PC-9 (cell line): Measurements from ENCODE around the gene LMO4. TPM values are rescaled to one million over a fixed set of nuclear protein-coding genes. Genes with fewer than 3 reads are reported as not detected.

Source experiments
- BruUV-seq: library from RNA; stranded (reverse); fragments of 400-500 nt; replicated peaks from 2 replicates; lab custom pipeline; 2021; lab: Mats Ljungman, UMichigan
- CTCF ChIA-PET: fragments of 300-600 bp; sonication (Branson Sonifier 250); formaldehyde crosslinking; loops from one replicate; lab custom pipeline; 2022; ENCODE audit warnings: antibody characterized with exemption; lab: Charles Lee
- POLR2A ChIA-PET: fragments of 300-600 bp; sonication (Branson Sonifier 250); formaldehyde crosslinking; loops from one replicate; lab custom pipeline; 2022; ENCODE audit warnings: antibody characterized with exemption; ENCODE audit not compliant: unreplicated experiment; lab: Charles Lee
- DNase-seq, 2 experiments: peaks; one replicate each; pipeline versions ENCODE4 v3.0.0 to v3.0.0-alpha.2; 2015 to 2022; ENCODE audit warnings: mixed read lengths in 1 of 2
- H2AFZ ChIP-seq: fragments of 200-600 bp; sonication (generic); 2 replicates; pipeline ENCODE4 v1.8.1; 2017; ENCODE audit warnings: antibody characterized with exemption
- H3F3A ChIP-seq: fragments of 200-600 bp; sonication (generic); 2 replicates; pipeline ENCODE4 v1.8.1; 2017; ENCODE audit warnings: antibody characterized with exemption, mild to moderate bottlenecking, low read depth; ENCODE audit not compliant: insufficient read depth
- H3K27ac ChIP-seq: fragments of 200-600 bp; sonication (generic); 2 replicates; pipeline ENCODE4 v1.6.1; 2016; ENCODE audit warnings: mixed run types
- H3K27me3 ChIP-seq: fragments of 200-600 bp; sonication (generic); 2 replicates; pipeline ENCODE4 v1.6.1; 2016; ENCODE audit warnings: low read depth, mixed run types; ENCODE audit not compliant: insufficient read depth
- H3K36me3 ChIP-seq: fragments of 200-600 bp; sonication (generic); 2 replicates; pipeline ENCODE4 v1.6.1; 2016; ENCODE audit warnings: low read depth, mixed run types
- H3K4me1 ChIP-seq: fragments of 200-600 bp; sonication (generic); replicated peaks from 2 replicates; pipeline ENCODE4 v1.6.1; 2016; ENCODE audit warnings: mixed run types; ENCODE audit not compliant: insufficient read depth
- H3K4me2 ChIP-seq: fragments of 200-600 bp; sonication (generic); 2 replicates; pipeline ENCODE4 v1.6.1; 2017; ENCODE audit warnings: mixed run types
- H3K4me3 ChIP-seq: fragments of 200-600 bp; sonication (generic); 2 replicates; pipeline ENCODE4 v1.6.1; 2016; ENCODE audit warnings: mixed run types
- H3K79me2 ChIP-seq: fragments of 200-600 bp; sonication (generic); 2 replicates; pipeline ENCODE4 v1.6.1; 2017; ENCODE audit warnings: low read depth, mixed run types
- H3K9me2 ChIP-seq: fragments of 200-600 bp; sonication (generic); 2 replicates; pipeline ENCODE4 v1.8.1; 2017; ENCODE audit warnings: mild to moderate bottlenecking; ENCODE audit not compliant: insufficient read depth
- H3K9me3 ChIP-seq: fragments of 200-600 bp; sonication (generic); 2 replicates; pipeline ENCODE4 v1.8.1; 2016; ENCODE audit warnings: low read depth; ENCODE audit not compliant: insufficient read depth
- H4K20me1 ChIP-seq: fragments of 200-600 bp; sonication (generic); 2 replicates; pipeline ENCODE4 v1.8.1; 2017; ENCODE audit not compliant: insufficient read depth
- CTCF ChIP-seq: fragments of 200-600 bp; sonication (generic); conservative IDR thresholded peaks from 2 replicates; pipeline ENCODE4 v1.6.1; 2017; ENCODE audit warnings: mixed run types, antibody characterized with exemption, mild to moderate bottlenecking, moderate library complexity
- EZH2 ChIP-seq: fragments of 200-600 bp; sonication (generic); IDR thresholded peaks from 2 replicates; pipeline ENCODE4 v1.8.0; 2017; ENCODE audit warnings: antibody characterized with exemption, low read depth
- intact Hi-C: fragments of 100-400 bp; cut with micrococcal nuclease; formaldehyde crosslinking; loops from one replicate; pipeline ENCODE4 v1.10.0; 2022; ENCODE audit not compliant: unreplicated experiment
- total RNA-seq: library from RNA; stranded (reverse); gene quantifications from 2 replicates; pipeline ENCODE4 v1.2.3, GENCODE V29; 2021

LMO4 gene
- total RNA-seq, 1 experiment from 2014 or later: 47.7 TPM

GRCh38 chr1:87388411-87388810 lies 59.7 kb downstream of the LMO4 start:
- intact Hi-C loops: no loop called here
- H3K9me3 ChIP-seq: peaks cover 15% of the 10 kb centered on the region
- no peak for TF ChIP-seq EZH2
- TF ChIP-seq CTCF: no peak
- no peak overlapping the region for H3K27ac ChIP-seq
- BruUV-seq: no TSS peak
- H3K9me2 ChIP-seq: no peaks in the 10 kb centered on the region
- no peaks in the 10 kb centered on the region for H4K20me1 ChIP-seq
- ChIA-PET POLR2A (no interaction called here), CTCF (no interaction called here)
- H3K27me3 ChIP-seq: no peaks in the 10 kb centered on the region
- H3K79me2 ChIP-seq: no peaks in the 10 kb centered on the region
- no peak for DNase-seq
- H3F3A ChIP-seq: peaks cover 22% of the 10 kb centered on the region
- H3K4me3 ChIP-seq: no peak overlapping the region
- no peak overlapping the region for H3K4me2 ChIP-seq
- H3K4me1 ChIP-seq: peaks cover 21% of the 10 kb centered on the region
- no peaks in the 10 kb centered on the region for H3K36me3 ChIP-seq
- H2AFZ ChIP-seq: no peak overlapping the region

DNA sequence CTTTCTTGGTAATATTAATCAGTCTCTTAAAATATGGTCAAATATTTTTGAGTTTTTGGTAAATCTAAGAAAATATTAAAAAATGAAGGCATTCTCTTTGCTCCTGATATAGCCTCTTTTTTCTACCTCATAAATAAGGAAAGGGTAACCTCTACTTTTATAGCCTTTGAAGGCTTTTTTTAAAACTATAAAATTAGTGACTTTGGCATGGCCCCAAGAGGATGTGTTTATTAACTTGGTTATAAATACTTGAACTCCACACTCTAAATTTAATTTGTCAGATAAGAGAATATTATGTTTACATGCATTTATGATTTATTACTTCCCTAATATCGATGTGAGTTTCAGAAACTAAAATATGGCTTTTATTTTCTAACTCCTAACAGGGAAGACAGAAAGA lies 60.3 kb downstream of the LMO4 start:
- no peaks in the 10 kb centered on the region for H4K20me1 ChIP-seq
- ChIA-PET CTCF (no interaction called here), POLR2A (no interaction called here)
- intact Hi-C loops: no loop called here
- H3K36me3 ChIP-seq: no peaks in the 10 kb centered on the region
- no peak overlapping the region for H3K4me2 ChIP-seq
- H3K4me1 ChIP-seq: peaks cover 24% of the 10 kb centered on the region
- no peak overlapping the region for H2AFZ ChIP-seq
- H3K9me2 ChIP-seq: no peaks in the 10 kb centered on the region
- no peak overlapping the region for H3K27ac ChIP-seq
- no peaks in the 10 kb centered on the region for H3K27me3 ChIP-seq
- no peaks in the 10 kb centered on the region for H3K79me2 ChIP-seq
- peaks cover 26% of the 10 kb centered on the region for H3F3A ChIP-seq
- TF ChIP-seq EZH2 (no peak), CTCF (no peak)
- no TSS peak for BruUV-seq
- H3K9me3 ChIP-seq: peaks cover 15% of the 10 kb centered on the region
- DNase-seq: no peak
- H3K4me3 ChIP-seq: no peak overlapping the region

DNA sequence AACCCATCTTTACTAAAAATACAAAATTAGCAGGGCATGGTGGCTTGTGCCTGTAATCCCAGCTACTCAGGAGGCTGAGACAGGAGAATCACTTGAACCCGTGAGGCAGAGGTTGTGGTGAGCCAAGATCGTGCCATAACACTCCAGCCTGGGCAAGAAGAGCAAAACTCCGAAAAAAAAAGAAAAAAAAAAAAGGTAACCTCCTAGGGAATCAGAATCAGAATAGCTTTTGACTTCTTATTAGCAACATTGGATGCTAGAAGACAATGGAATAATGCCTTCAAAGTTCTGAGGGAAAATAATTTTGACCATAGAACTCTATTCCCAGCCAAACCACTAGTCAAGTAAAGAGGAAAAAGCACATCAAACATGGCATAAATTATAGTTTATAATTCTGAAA lies 60.9 kb downstream of the LMO4 start:
- no peak overlapping the region for H3K4me3 ChIP-seq
- no peaks in the 10 kb centered on the region for H3K27me3 ChIP-seq
- no peak overlapping the region for H2AFZ ChIP-seq
- no peaks in the 10 kb centered on the region for H3K9me2 ChIP-seq
- peaks cover 15% of the 10 kb centered on the region for H3K9me3 ChIP-seq
- no peak for DNase-seq
- H3K4me2 ChIP-seq: no peak overlapping the region
- no peaks in the 10 kb centered on the region for H3K79me2 ChIP-seq
- POLR2A ChIA-PET: interaction anchor here (0.6 kb wide), 1 partner anchor 70 kb away, joined by 3 read pairs; no protein-coding TSS in a partner anchor
- H3K36me3 ChIP-seq: no peaks in the 10 kb centered on the region
- TF ChIP-seq CTCF (no peak), EZH2 (no peak)
- H3K27ac ChIP-seq: no peak overlapping the region
- peaks cover 24% of the 10 kb centered on the region for H3K4me1 ChIP-seq
- peaks cover 26% of the 10 kb centered on the region for H3F3A ChIP-seq
- no peaks in the 10 kb centered on the region for H4K20me1 ChIP-seq
- intact Hi-C loops: no loop called here
- BruUV-seq: no TSS peak
- CTCF ChIA-PET: no interaction called here
